HG03159 (cell line): ENCODE measurements around the gene GPC2.

Experiments used
- ATAC-seq: cut with Tn5 transposase; IDR thresholded peaks from one replicate; pipeline ENCODE4 v1.9.1; 2021; ENCODE audit warnings: mild to moderate bottlenecking, moderate library complexity; ENCODE audit not compliant: unreplicated experiment

Gene GPC2

GRCh38 chr7:100126239-100126930 is 50.8 kb downstream of the GPC2 start:
- peak; percentile 60 for ATAC-seq

- ATAC-seq, result no peak
These were observed 52.6 kb downstream of the GPC2 start for GRCh38 chr7:100124301-100125230.

DNA sequence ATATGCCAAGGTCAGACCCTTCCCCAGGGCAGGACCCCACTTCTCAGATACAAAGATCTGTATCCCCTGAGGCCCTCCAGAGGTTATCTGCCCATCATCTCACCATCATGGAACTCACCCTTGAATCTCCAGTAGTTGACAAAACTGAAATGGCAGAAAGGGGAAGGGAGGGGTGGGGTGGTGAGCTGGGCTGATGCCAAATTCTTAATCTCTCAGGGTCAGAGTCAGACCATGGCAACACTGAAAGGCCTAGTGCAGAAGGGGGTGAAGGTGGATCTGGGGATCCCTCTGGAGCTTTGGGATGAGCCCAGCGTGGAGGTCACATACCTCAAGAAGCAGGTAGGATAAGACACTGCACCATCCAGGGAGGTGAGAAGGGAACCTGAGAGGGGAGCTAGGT is 54.6 kb downstream of the GPC2 start:
- ATAC-seq, result no peak

GRCh38 chr7:100122067-100122466 is 55.1 kb downstream of the GPC2 start:
- ATAC-seq, result no peak

GRCh38 chr7:100120733-100121036 is 56.5 kb downstream of the GPC2 start:
- ATAC-seq, result no peak

DNA sequence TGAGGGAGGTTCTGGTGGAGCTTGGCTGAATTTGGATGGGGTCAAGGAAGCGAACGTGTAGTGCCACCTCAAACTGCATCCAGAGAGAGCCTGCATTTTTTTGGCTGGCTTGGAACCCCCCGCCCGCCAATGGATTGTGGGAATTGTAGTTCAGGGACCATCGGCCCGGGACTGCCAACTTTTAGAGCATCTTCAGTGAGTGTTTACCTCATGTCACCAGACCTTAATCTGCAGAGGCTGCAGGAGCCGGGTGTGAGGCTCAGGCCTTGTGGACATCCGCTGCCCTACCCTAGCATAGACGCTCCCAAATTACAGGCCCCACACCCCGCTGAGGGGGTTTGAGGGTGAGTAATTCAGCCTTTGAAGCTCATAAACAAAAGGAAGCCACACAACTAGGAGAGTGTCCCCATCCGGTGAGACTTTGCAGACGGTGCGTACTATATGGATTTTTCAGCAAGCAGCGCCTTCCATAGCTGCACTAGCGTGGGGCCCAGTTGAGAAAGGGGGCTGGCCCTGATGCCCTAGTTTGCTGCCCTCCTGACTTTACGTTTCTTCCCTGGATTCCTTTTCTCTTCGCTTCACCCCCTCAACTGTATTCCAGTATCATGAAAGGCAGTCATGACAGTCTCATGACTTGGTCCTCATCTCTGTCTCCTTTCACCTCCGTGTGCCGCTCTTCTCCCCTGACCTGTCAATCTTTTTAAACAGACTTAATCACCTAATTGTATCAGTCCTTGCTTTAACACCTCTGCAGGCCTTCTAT is 57.0 kb downstream of the GPC2 start:
- peak; percentile 33 for ATAC-seq
